DND-41 (cell line): Measurements from ENCODE around the gene TAS2R40.
"Not testable (repeated sequence)": the region's sequence is repeated elsewhere in the genome, so short reads cannot be mapped to it uniquely, and the experiment has no call there.

Experiments
- ATAC-seq: fragments of 200-7000 bp; cut with Tn5 transposase; 3 replicates; pipeline ENCODE4 v1.9.1; 2021; ENCODE audit warnings: low read depth; ENCODE audit not compliant: insufficient read depth
- DNase-seq: peaks from one replicate; pipeline ENCODE4 v3.0.0-alpha.2; 2020
- H2AFZ ChIP-seq: 2 replicates; pipeline ENCODE4 v1.6.0; 2012; ENCODE audit warnings: low read depth, low read length
- H3K27ac ChIP-seq: 2 replicates; pipeline ENCODE4 v1.5.1; 2012; ENCODE audit warnings: low read length, inconsistent platforms
- H3K27me3 ChIP-seq: fragments of 200-600 bp; sonication (generic); 2 replicates; pipeline ENCODE4 v1.6.0; 2012; ENCODE audit warnings: low read length, mild to moderate bottlenecking, inconsistent platforms; ENCODE audit not compliant: insufficient read depth, poor library complexity
- H3K36me3 ChIP-seq: 2 replicates; pipeline ENCODE4 v1.5.1; 2012; ENCODE audit warnings: low read length, inconsistent platforms; ENCODE audit not compliant: insufficient read depth
- H3K4me1 ChIP-seq: 2 replicates; pipeline ENCODE4 v1.5.1; 2012; ENCODE audit warnings: mild to moderate bottlenecking, low read length; ENCODE audit not compliant: insufficient read depth
- H3K4me2 ChIP-seq: 2 replicates; pipeline ENCODE4 v1.6.0; 2012; ENCODE audit warnings: mild to moderate bottlenecking, moderate library complexity, low read length, inconsistent platforms; ENCODE audit not compliant: insufficient read depth
- H3K4me3 ChIP-seq, 2 experiments: fragments of 200-600 bp in 1 of 2; shearing (Covaris generic) in 1 of 2; 2 replicates each; pipeline ENCODE4 v1.5.1; 2012 to 2016; ENCODE audit warnings: inconsistent platforms in 2 of 2, low read length in 2 of 2, mild to moderate bottlenecking in 2 of 2, low read depth in 1 of 2, moderate library complexity in 1 of 2
- H3K79me2 ChIP-seq: 2 replicates; pipeline ENCODE4 v1.6.0; 2012; ENCODE audit warnings: low read length, inconsistent platforms; ENCODE audit not compliant: insufficient read depth
- H3K9ac ChIP-seq: 2 replicates; pipeline ENCODE4 v1.6.0; 2012; ENCODE audit warnings: low read depth, mild to moderate bottlenecking, inconsistent platforms, low read length, moderate library complexity
- H3K9me3 ChIP-seq: 2 replicates; pipeline ENCODE4 v1.5.1; 2012; ENCODE audit warnings: low read length, moderate library complexity, mild to moderate bottlenecking, inconsistent platforms; ENCODE audit not compliant: insufficient read depth, severe bottlenecking
- H4K20me1 ChIP-seq: 2 replicates; pipeline ENCODE4 v1.6.0; 2012; ENCODE audit warnings: low read length; ENCODE audit not compliant: insufficient read depth
- CTCF ChIP-seq: IDR thresholded peaks from 2 replicates; pipeline ENCODE4 v1.5.1; 2012; ENCODE audit warnings: borderline replicate concordance, low read length, moderate library complexity, mild to moderate bottlenecking; ENCODE audit not compliant: poor library complexity, severe bottlenecking; ENCODE audit errors: extremely low read depth
- EZH2 ChIP-seq: IDR thresholded peaks from 3 replicates; pipeline ENCODE4 v1.6.1; 2012; ENCODE audit warnings: borderline replicate concordance, low read depth, mild to moderate bottlenecking, moderate library complexity, low read length, inconsistent platforms; ENCODE audit not compliant: severe bottlenecking

The TAS2R40 gene

GRCh38 chr7:143261901-143262300 is 40.1 kb downstream of the TAS2R40 start:
- DNase-seq: no peak
- H3K9me3 ChIP-seq: no peaks in the 10 kb centered on the region

DNA sequence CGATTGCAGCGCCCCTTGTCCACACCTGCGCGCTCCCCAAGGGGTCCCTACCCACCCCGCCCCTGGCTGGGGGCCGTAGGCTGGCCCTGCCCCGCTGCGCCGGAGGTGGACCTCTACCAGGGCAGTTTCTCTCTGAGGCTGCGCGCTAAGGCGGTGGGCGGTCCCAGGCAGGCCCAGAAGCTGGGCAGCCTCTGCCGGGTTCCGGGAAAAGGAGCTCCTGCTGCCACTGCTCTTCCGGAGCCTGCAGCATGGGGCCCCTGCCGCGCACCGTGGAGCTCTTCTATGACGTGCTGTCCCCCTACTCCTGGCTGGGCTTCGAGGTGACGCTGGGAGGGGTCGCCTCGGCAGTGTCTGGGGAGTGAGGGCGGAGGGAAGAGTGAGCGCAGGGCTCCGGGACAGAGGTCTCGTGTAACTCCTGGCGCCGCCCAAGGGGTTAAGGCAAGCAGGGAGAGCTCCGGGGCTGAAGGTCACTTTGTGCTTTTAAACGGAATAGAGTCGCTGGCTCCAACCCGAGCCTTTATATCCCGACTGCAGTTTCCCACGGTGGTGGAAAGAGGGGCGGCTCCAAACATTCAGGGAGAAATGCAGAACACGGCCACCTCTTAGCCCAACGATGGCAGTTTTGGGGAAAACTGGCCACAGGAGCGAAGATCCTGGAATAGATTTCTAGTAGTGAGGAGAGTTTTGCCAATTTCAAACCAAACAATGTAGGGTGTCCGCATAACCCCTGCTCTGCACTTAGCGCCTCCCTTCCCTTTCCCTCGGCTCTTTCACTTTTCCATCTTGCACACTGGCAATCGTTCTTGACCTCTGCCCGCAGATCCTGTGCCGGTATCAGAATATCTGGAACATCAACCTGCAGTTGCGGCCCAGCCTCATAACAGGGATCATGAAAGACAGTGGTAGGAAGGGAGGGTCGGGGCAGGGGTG is 41.7 kb downstream of the TAS2R40 start, which contains the start of gene GSTK1:
TSS of gene GSTK1 (plus strand) at position 176 of the 930 bp plus-strand sequence. CDS start at position 249, 73 bp downstream.
- Histone ChIP-seq H3K9ac (peak within 1 kb of the TSS; percentile 76), H4K20me1 (no peaks in the 10 kb centered on the region), H3K4me3 (peak within 1 kb of the TSS; percentile 51 to 74), H3K9me3 (no peaks in the 10 kb centered on the region), H3K27me3 (no peaks in the 10 kb centered on the region), H3K27ac (peak within 1 kb of the TSS; percentile 76), H3K36me3 (peaks cover 27% of the 10 kb centered on the region), H3K4me2 (peak within 1 kb of the TSS; percentile 93), H3K4me1 (peaks cover 26% of the 10 kb centered on the region), H2AFZ (peak within 1 kb of the TSS; percentile 89), H3K79me2 (peaks cover 17% of the 10 kb centered on the region)
- DNase-seq (peak; percentile 87), ATAC-seq (peak; percentile 99)
- no peak for TF ChIP-seq EZH2
- TF ChIP-seq CTCF: no peak

More at GRCh38 chr7:143261901-143262300, 40.1 kb downstream of the TAS2R40 start:
- Histone ChIP-seq H2AFZ (no peak overlapping the region; the same call in 1 of the 2 replicates), H3K27ac (no peak overlapping the region), H3K4me3 (no peak overlapping the region), H3K79me2 (peaks cover 17% of the 10 kb centered on the region), H3K9ac (no peak overlapping the region), H3K36me3 (peaks cover 12% of the 10 kb centered on the region), H3K27me3 (no peaks in the 10 kb centered on the region), H4K20me1 (no peaks in the 10 kb centered on the region), H3K4me2 (no peak overlapping the region), H3K4me1 (peaks cover 26% of the 10 kb centered on the region)
- ATAC-seq: no peak
- TF ChIP-seq EZH2: no peak

GRCh38 chr7:143264196-143264568 is 42.3 kb downstream of the TAS2R40 start:
- Histone ChIP-seq H3K79me2 (peaks cover 17% of the 10 kb centered on the region), H3K4me1 (peaks cover 26% of the 10 kb centered on the region), H3K4me2 (peak overlapping the region; percentile 93), H3K27ac (peak overlapping the region; percentile 76), H2AFZ (peak overlapping the region; percentile 89; the same call in 1 of the 2 replicates), H3K36me3 (peaks cover 33% of the 10 kb centered on the region), H3K4me3 (peak overlapping the region; percentile 51 to 74; a peak in 3 of 4 replicates), H3K9ac (peak overlapping the region; percentile 76)
- H4K20me1 ChIP-seq, H3K9me3 ChIP-seq, H3K27me3 ChIP-seq, DNase-seq, ATAC-seq: not testable (repeated sequence)

- TF ChIP-seq EZH2 (no peak), CTCF (no peak)
- Histone ChIP-seq H3K79me2 (peaks cover 17% of the 10 kb centered on the region), H3K4me2 (peak overlapping the region; percentile 93), H3K27ac (no peak overlapping the region), H3K36me3 (peaks cover 41% of the 10 kb centered on the region), H4K20me1 (no peaks in the 10 kb centered on the region), H3K4me1 (peaks cover 26% of the 10 kb centered on the region), H2AFZ (no peak overlapping the region), H3K9me3 (no peaks in the 10 kb centered on the region), H3K27me3 (no peaks in the 10 kb centered on the region), H3K4me3 (no peak overlapping the region), H3K9ac (0 out of 2 replicates have a peak overlapping the region, but pooled peaks have one; percentile 76)
- DNase-seq (no peak), ATAC-seq (no peak)
Observed at GRCh38 chr7:143265017-143265693, 43.3 kb downstream of the TAS2R40 start.
